ENCODE measurements around the gene IL5RA.

- TF ChIP-seq TSHZ2 (CRISPR knock-in tag; IDR thresholded peaks at IDR 0.05) (no peak), ESRRG (CRISPR knock-in tag; IDR thresholded peaks at IDR 0.05) (no peak), ZNF565 (CRISPR knock-in tag; conservative IDR thresholded peaks at IDR 0.05; ENCODE audit: low read depth) (no peak), CREB5 (CRISPR knock-in tag; IDR thresholded peaks at IDR 0.05; ENCODE audit: low read depth) (no peak), SNAI2 (CRISPR knock-in tag; IDR thresholded peaks at IDR 0.05) (no peak), ZFP30 (CRISPR knock-in tag; IDR thresholded peaks at IDR 0.05) (no peak)
- TF ChIP-seq, protein P1, sequence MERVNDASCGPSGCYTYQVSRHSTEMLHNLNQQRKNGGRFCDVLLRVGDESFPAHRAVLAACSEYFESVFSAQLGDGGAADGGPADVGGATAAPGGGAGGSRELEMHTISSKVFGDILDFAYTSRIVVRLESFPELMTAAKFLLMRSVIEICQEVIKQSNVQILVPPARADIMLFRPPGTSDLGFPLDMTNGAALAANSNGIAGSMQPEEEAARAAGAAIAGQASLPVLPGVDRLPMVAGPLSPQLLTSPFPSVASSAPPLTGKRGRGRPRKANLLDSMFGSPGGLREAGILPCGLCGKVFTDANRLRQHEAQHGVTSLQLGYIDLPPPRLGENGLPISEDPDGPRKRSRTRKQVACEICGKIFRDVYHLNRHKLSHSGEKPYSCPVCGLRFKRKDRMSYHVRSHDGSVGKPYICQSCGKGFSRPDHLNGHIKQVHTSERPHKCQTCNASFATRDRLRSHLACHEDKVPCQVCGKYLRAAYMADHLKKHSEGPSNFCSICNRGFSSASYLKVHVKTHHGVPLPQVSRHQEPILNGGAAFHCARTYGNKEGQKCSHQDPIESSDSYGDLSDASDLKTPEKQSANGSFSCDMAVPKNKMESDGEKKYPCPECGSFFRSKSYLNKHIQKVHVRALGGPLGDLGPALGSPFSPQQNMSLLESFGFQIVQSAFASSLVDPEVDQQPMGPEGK (CRISPR knock-in tag; IDR thresholded peaks at IDR 0.05; ENCODE audit: borderline replicate concordance): no peak
Measured at GRCh38 chr3:3053974-3054373, 56.2 kb downstream of the IL5RA start.

All from SK-N-SH treated with all-trans-retinoic acid at 6 μM for 48 hours (cell line).